Astrocyte (in vitro differentiated cells and primary cell): ENCODE results near the gene OR2F1.

Source experiments
- EZH2 ChIP-seq: IDR thresholded peaks from 2 replicates; pipeline ENCODE4 v1.6.1; 2012; ENCODE audit warnings: mild to moderate bottlenecking, low read length, inconsistent platforms; ENCODE audit not compliant: insufficient read depth
- TF ChIP-seq, protein P1 (sequence below): IDR thresholded peaks from 2 replicates; pipeline ENCODE4 v1.5.1; 2011; ENCODE audit warnings: low read depth, mild to moderate bottlenecking, inconsistent platforms, low read length, moderate library complexity; ENCODE audit not compliant: insufficient read depth

DNA sequence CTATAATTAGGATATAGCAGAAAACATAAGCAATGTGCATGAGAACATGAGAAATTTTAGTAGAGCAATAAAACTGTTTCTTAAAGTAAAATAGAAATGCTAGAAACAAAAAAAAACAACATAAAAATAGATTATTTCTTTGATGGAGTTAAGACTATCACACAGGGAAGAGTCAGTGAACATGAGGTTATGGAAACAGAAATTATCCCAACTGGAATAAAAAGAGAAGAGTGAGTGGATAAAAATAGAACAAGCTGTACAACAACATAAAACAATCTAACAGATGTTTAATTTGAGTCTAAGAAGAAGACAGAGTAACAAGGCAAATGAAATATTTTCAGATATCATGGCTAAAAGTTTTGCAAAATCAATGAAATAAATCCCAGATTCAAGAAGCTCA is 38.0 kb downstream of the OR2F1 start:
- no peak for TF ChIP-seq EZH2
- TF ChIP-seq, protein P1, sequence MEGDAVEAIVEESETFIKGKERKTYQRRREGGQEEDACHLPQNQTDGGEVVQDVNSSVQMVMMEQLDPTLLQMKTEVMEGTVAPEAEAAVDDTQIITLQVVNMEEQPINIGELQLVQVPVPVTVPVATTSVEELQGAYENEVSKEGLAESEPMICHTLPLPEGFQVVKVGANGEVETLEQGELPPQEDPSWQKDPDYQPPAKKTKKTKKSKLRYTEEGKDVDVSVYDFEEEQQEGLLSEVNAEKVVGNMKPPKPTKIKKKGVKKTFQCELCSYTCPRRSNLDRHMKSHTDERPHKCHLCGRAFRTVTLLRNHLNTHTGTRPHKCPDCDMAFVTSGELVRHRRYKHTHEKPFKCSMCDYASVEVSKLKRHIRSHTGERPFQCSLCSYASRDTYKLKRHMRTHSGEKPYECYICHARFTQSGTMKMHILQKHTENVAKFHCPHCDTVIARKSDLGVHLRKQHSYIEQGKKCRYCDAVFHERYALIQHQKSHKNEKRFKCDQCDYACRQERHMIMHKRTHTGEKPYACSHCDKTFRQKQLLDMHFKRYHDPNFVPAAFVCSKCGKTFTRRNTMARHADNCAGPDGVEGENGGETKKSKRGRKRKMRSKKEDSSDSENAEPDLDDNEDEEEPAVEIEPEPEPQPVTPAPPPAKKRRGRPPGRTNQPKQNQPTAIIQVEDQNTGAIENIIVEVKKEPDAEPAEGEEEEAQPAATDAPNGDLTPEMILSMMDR, result no peak
